LNCaP clone FGC (cell line): Measurements from ENCODE around the gene PKDREJ.

Source experiments
- DNase-seq: peaks from one replicate; pipeline ENCODE4 v3.0.0-alpha.2; 2011; ENCODE audit warnings: low read depth
- H3K4me3 ChIP-seq: 2 replicates; pipeline ENCODE4 v1.5.1; 2011; ENCODE audit warnings: mild to moderate bottlenecking, low read depth, low read length, control low read depth
- CTCF ChIP-seq: IDR thresholded peaks from 2 replicates; pipeline ENCODE4 v1.5.1; 2012; ENCODE audit warnings: mild to moderate bottlenecking; ENCODE audit not compliant: control insufficient read depth, insufficient read depth; ENCODE audit errors: extremely low read depth

Gene PKDREJ

GRCh38 chr22:46237453-46238124 is 25.6 kb downstream of the PKDREJ start:
- no peak for TF ChIP-seq CTCF
- H3K4me3 ChIP-seq: no peak overlapping the region
- no peak for DNase-seq

- DNase-seq: no peak
- H3K4me3 ChIP-seq: no peak overlapping the region
- no peak for TF ChIP-seq CTCF
These were observed 28.2 kb downstream of the PKDREJ start for GRCh38 chr22:46234969-46235368.

GRCh38 chr22:46233231-46233630 is 29.9 kb downstream of the PKDREJ start:
- no peak for DNase-seq
- H3K4me3 ChIP-seq: no peak overlapping the region
- no peak for TF ChIP-seq CTCF

GRCh38 chr22:46230262-46230901 is 32.8 kb downstream of the PKDREJ start:
- no peak for TF ChIP-seq CTCF
- H3K4me3 ChIP-seq: no peak overlapping the region
- DNase-seq: no peak

- no peak overlapping the region for H3K4me3 ChIP-seq
- DNase-seq: no peak
- TF ChIP-seq CTCF: no peak
These were observed 33.4 kb downstream of the PKDREJ start for GRCh38 chr22:46229701-46230100.

- no peak for TF ChIP-seq CTCF
- no peak for DNase-seq
- no peak overlapping the region for H3K4me3 ChIP-seq
These were observed 36.6 kb downstream of the PKDREJ start for GRCh38 chr22:46226577-46226976.

GRCh38 chr22:46225631-46226030 is 37.5 kb downstream of the PKDREJ start:
- H3K4me3 ChIP-seq: no peak overlapping the region
- DNase-seq: no peak
- TF ChIP-seq CTCF: no peak
